Renal cortex interstitium (tissue), 11 donors: ENCODE data around the gene SESTD1. TPM values are rescaled to one million over a fixed set of nuclear protein-coding genes. Genes with fewer than 3 reads are reported as not detected.
"Not testable (repeated sequence)": the region's sequence is repeated elsewhere in the genome, so short reads cannot be mapped to it uniquely, and the experiment has no call there.

ENCODE experiments used
- DNase-seq, 11 donors: peaks; one replicate each; pipeline ENCODE4 v3.0.0-alpha.2; 2013; ENCODE audit warnings: low read depth in 9 of 11, low spot score in 4 of 11; ENCODE audit errors: extremely low read depth in 1 of 11
- polyA plus RNA-seq, 3 donors: library from polyadenylated mRNA; unstranded; fragments of 120-200 nt; gene quantifications; one replicate each; pipeline ENCODE4 v1.2.1, GENCODE V29; 2013; ENCODE audit not compliant: insufficient read length in 3 of 3

Gene SESTD1
- polyA plus RNA-seq, 3 donors = 67.2 to 74.9 (median 74.1) TPM

GRCh38 chr2:179096090-179096489 is 168.5 kb downstream of the SESTD1 start:
- no peak for DNase-seq

DNA sequence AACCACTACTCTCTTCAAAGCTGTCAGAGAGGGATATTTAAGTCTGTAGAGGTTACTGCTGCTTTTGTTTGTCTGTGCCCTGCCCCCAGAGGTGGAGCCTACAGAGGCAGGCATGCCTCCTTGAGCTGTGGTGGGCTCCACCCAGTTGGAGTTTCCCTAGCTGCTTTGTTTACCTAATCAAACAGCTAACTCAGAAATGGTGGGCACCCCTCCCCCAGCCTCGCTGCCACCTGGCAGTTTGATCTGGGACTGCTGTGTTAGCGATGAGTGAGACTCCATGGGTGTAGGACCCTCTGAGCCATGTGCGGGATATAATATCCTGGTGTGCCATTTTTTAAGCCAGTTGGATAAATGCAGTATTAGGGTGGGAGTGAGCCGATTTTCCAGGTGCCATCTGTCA is 171.7 kb downstream of the SESTD1 start:
- not testable (repeated sequence) for DNase-seq

DNA sequence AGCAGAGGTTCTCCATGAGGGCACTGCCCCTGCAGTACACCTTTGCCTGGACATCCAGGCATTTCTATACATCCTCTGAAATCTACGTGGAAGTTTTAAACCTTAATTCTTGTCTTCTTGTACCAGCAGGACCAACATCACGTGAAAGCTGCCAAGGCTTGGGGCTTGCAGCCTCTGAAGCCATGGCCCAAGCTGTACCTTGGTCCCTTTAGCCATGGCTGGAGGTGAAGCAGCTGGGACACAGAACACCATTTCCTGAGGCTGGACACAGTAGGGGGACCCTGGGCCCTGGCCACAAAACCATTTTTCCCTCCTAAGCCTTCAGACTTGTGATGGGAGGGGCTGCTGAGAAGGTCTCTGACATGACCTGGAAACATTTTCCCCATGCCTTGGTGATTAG is 181.9 kb downstream of the SESTD1 start:
- no peak for DNase-seq

GRCh38 chr2:179081954-179082353 is 182.7 kb downstream of the SESTD1 start:
- DNase-seq = no peak

GRCh38 chr2:179072527-179072926 is 192.1 kb downstream of the SESTD1 start:
- no peak for DNase-seq

- DNase-seq = no peak
Observed at GRCh38 chr2:179071810-179072355, 192.7 kb downstream of the SESTD1 start.

DNA sequence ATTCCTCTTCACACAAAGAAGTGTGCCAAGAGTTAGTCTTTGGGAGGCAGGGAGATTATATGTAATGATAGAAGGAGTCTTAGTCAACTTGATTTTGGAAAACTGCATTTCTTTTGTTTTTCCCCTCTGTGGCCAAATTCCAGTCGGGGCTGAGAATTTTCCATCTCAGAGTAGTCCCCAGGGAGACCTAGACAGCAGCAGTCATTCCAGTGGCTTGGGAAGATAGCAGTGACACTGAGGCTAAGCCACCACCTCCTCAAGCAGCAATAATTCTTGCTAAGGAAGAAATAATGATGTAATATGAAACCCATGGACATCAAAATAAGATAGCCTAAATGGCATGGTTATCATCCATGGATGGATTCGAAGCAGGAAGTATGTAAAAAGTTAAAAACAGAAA is 193.7 kb downstream of the SESTD1 start:
- DNase-seq = no peak

DNA sequence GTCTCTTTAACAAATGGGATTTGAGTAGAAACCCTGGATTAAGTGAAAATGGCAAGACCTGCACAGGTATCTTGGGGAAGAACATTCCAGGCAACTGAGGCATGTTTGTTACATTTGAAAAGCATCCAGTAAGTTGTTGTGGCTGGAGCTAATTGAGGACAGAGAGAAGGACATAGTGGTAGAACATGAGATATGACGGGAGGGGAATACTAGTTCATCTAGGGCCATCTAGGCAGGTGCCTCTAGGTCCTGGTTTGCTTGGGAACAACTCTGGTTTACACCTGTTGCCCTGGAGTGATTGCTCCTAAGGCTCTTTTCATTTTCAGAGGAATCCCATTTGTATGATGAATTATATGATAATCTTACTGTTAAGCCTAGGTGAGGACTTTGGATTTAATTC is 194.9 kb downstream of the SESTD1 start:
- no peak for DNase-seq

- no peak for DNase-seq
Observed at GRCh38 chr2:179068991-179069643, 195.5 kb downstream of the SESTD1 start.

GRCh38 chr2:179059026-179059700 is 205.5 kb downstream of the SESTD1 start:
- DNase-seq = no peak

DNA sequence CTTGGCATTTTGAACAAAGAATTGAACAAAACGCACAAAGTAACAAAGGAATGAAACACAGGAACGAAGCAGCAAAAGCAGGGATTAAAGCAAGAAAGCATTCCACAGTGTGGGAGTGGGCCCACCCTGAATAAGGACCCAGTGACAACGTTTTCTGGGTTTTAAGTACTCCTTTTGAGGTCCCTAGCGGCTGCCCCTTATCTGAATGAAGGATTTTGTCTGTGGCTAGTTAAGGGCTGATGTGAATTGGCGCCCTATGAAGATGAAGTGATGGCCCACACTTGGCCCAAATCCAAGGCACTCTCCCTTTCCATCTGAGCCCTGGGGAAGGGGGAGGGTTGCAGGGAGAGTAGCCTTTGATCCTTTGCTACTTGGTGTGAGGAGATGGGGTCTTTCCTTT is 206.9 kb downstream of the SESTD1 start:
- DNase-seq = no peak

- DNase-seq = not testable (repeated sequence)
Observed at GRCh38 chr2:179053568-179053967, 211.1 kb downstream of the SESTD1 start.

Other genes with a start within 250 kb of the SESTD1 start
- gene CCDC141, start 214.7 kb downstream of the SESTD1 start, polyA plus RNA-seq = under 1 TPM; 0.22 to 0.32 (median 0.22) TPM